A549 (cell line): Measurements from ENCODE around the gene GATB. TPM values are rescaled to one million over a fixed set of nuclear protein-coding genes. Genes with fewer than 3 reads are reported as not detected.

ENCODE experiments used
- ATAC-seq, 2 experiments: fragments of 200-7000 bp in 1 of 2; fragments of >200 bp in 1 of 2; cut with Nextera tagmentation in 1 of 2; cut with Tn5 transposase in 1 of 2; 3 replicates each; pipeline versions ENCODE4 v1.8.0 to v1.9.1; 2018 to 2020; ENCODE audit warnings: mild to moderate bottlenecking in 1 of 2, moderate library complexity in 1 of 2
- CTCF ChIA-PET: fragments of 300-600 bp; sonication (Branson Sonifier 250); formaldehyde crosslinking; extraction: SDS; loops from one replicate; lab custom pipeline; 2021; ENCODE audit warnings: antibody characterized with exemption, inconsistent platforms; lab: Yijun Ruan, JAX
- POLR2A ChIA-PET: fragments of 350-600 bp; formaldehyde crosslinking; extraction: SDS; loops from one replicate; lab custom pipeline; 2021; ENCODE audit warnings: antibody characterized with exemption, inconsistent platforms; lab: Yijun Ruan, JAX
- DNase-seq, 2 experiments: peaks; one replicate each; pipeline versions ENCODE4 v3.0.0 to v3.0.0-alpha.2; 2011 to 2016; ENCODE audit warnings: low read depth in 1 of 2, low spot score in 1 of 2
- FAIRE-seq: peaks from 2 replicates; lab custom pipeline; 2011; peaks lifted over from hg19 to GRCh38; lab: Jason Lieb, UNC
- H3K27ac ChIP-seq, 2 experiments: fragments of >200 bp; sonication (Bioruptor Twin); formaldehyde crosslinking; 3 replicates each; pipeline ENCODE4 v1.5.1; 2016 to 2017
- H3K4me1 ChIP-seq: fragments of >200 bp; sonication (Bioruptor Twin); formaldehyde crosslinking; 3 replicates; pipeline ENCODE4 v1.6.1; 2016
- H3K4me2 ChIP-seq: fragments of >200 bp; sonication (Bioruptor Twin); formaldehyde crosslinking; 3 replicates; pipeline ENCODE4 v1.6.1; 2016
- H3K4me3 ChIP-seq: fragments of >200 bp; sonication (Bioruptor Twin); formaldehyde crosslinking; 3 replicates; pipeline ENCODE4 v1.5.1; 2016
- H3K9me3 ChIP-seq: fragments of >200 bp; sonication (Bioruptor Twin); formaldehyde crosslinking; 3 replicates; pipeline ENCODE4 v1.6.1; 2016
- CBX2 ChIP-seq: fragments of 200-600 bp; sonication (generic); IDR thresholded peaks from 2 replicates; pipeline ENCODE4 v1.6.1; 2016; ENCODE audit warnings: low read depth, mild to moderate bottlenecking, borderline replicate concordance
- CHD4 ChIP-seq: fragments of 200-600 bp; sonication (generic); IDR thresholded peaks from 2 replicates; pipeline ENCODE4 v1.6.1; 2016; ENCODE audit warnings: antibody characterized with exemption, mild to moderate bottlenecking, borderline replicate concordance
- CTCF ChIP-seq: fragments of >200 bp; sonication (Bioruptor Twin); formaldehyde crosslinking; IDR thresholded peaks from 3 replicates; pipeline ENCODE4 v1.5.1; 2016
- ELK1 ChIP-seq: fragments of 150-350 bp; IDR thresholded peaks from 2 replicates; pipeline ENCODE4 v1.6.1; 2014; ENCODE audit warnings: low read depth, mild to moderate bottlenecking, low read length
- HEYL ChIP-seq: fragments of 250-450 bp; sonication (Bioruptor Pico); IDR thresholded peaks from 2 replicates; pipeline ENCODE4 v1.8.0; 2021; ENCODE audit warnings: mild to moderate bottlenecking, moderate library complexity
- HMGXB4 ChIP-seq: fragments of 250-450 bp; sonication (Bioruptor Pico); IDR thresholded peaks from 2 replicates; pipeline ENCODE4 v1.5.0; 2021; ENCODE audit warnings: mild to moderate bottlenecking, moderate library complexity, borderline replicate concordance
- HOXB5 ChIP-seq: fragments of 250-450 bp; sonication (Bioruptor Pico); IDR thresholded peaks from 2 replicates; pipeline ENCODE4 v1.5.0; 2020; ENCODE audit warnings: mild to moderate bottlenecking, moderate library complexity
- JUNB ChIP-seq: fragments of >200 bp; sonication (Bioruptor Twin); formaldehyde crosslinking; IDR thresholded peaks from 2 replicates; pipeline ENCODE4 v1.6.1; 2016
- MAFK ChIP-seq: fragments of 450-650 bp; IDR thresholded peaks from 2 replicates; pipeline ENCODE4 v1.6.1; 2014; ENCODE audit not compliant: partially characterized antibody
- MAX ChIP-seq: IDR thresholded peaks from 2 replicates; pipeline ENCODE4 v1.6.1; 2012
- NPAS2 ChIP-seq: fragments of 250-450 bp; sonication (Bioruptor Pico); IDR thresholded peaks from 2 replicates; pipeline ENCODE4 v1.8.0; 2022; ENCODE audit warnings: mild to moderate bottlenecking, moderate library complexity, borderline replicate concordance
- NR3C1 ChIP-seq: fragments of >200 bp; sonication (Bioruptor Twin); formaldehyde crosslinking; IDR thresholded peaks from 3 replicates; pipeline ENCODE4 v1.6.1; 2017
- PHF8 ChIP-seq: fragments of 200-600 bp; sonication (generic); IDR thresholded peaks from 2 replicates; pipeline ENCODE4 v1.6.1; 2016; ENCODE audit warnings: low read depth, mild to moderate bottlenecking, antibody characterized with exemption, moderate library complexity, borderline replicate concordance
- POLR2A ChIP-seq: IDR thresholded peaks from 2 replicates; pipeline ENCODE4 v1.6.1; 2012; ENCODE audit warnings: mild to moderate bottlenecking, low read length
- RFX5 ChIP-seq: fragments of 450-650 bp; IDR thresholded peaks from 2 replicates; pipeline ENCODE4 v1.7.1; 2014; ENCODE audit warnings: antibody characterized with exemption, mild to moderate bottlenecking, moderate library complexity
- RNF2 ChIP-seq: fragments of 200-600 bp; sonication (generic); IDR thresholded peaks from 2 replicates; pipeline ENCODE4 v1.6.1; 2016; ENCODE audit warnings: low read depth, mild to moderate bottlenecking, antibody characterized with exemption, moderate library complexity, borderline replicate concordance
- SMC3 ChIP-seq: fragments of >200 bp; sonication (Bioruptor Twin); formaldehyde crosslinking; IDR thresholded peaks from 3 replicates; pipeline ENCODE4 v1.6.1; 2018; ENCODE audit warnings: inconsistent platforms
- TFCP2L1 ChIP-seq: fragments of 250-450 bp; sonication (Bioruptor Pico); IDR thresholded peaks from 2 replicates; pipeline ENCODE4 v1.5.0; 2021; ENCODE audit warnings: mild to moderate bottlenecking
- TP53 ChIP-seq: fragments of 250-450 bp; sonication (Bioruptor Pico); IDR thresholded peaks from 2 replicates; pipeline ENCODE4 v1.5.0; 2021; ENCODE audit warnings: mild to moderate bottlenecking, moderate library complexity
- ZC3H11A ChIP-seq: fragments of 450-650 bp; IDR thresholded peaks from 2 replicates; pipeline ENCODE4 v1.6.1; 2014; ENCODE audit warnings: antibody characterized with exemption, mild to moderate bottlenecking
- WGBS: methylation state at CpG from one replicate; pipeline ENCODE4 v1.1.6; 2017; ENCODE audit errors: missing lambda C conversion rate; 5-methylcytosine and 5-hydroxymethylcytosine counted together
- polyA plus RNA-seq, 4 experiments: library from polyadenylated mRNA; depleted of rRNA in 3 of 4; stranded (reverse); fragments of >200 nt; fragmentation: RNase III in 1 of 4; extraction: RNeasy Plus Mini Kit Qiagen cat#74134 plus additional on column Dnase treatment in 1 of 4; gene quantifications; 2 replicates in 3 of 4; 3 replicates in 1 of 4; pipeline ENCODE4 v1.2.3, GENCODE V29; 2011 to 2017

The GATB gene
- polyA plus RNA-seq, 2 of the 4 experiments (the other 2 are of a cell fraction) = 12.1 to 17.8 TPM

- H3K4me1 ChIP-seq = no peaks in the 10 kb centered on the region
- POLR2A ChIA-PET = no interaction called here
- TF ChIP-seq JUNB (no peak), TFCP2L1 (no peak), TP53 (CRISPR knock-in tag) (no peak), HMGXB4 (CRISPR knock-in tag) (no peak), POLR2A (no peak), ELK1 (no peak), CTCF (no peak), PHF8 (no peak), MAFK (no peak), HOXB5 (CRISPR knock-in tag) (no peak), CBX2 (no peak)
- TF ChIP-seq, all 56 proteins: peak for 0
- ATAC-seq (no peak), DNase-seq (no peak), FAIRE-seq (no peak)
- no peak overlapping the region for H3K27ac ChIP-seq
- H3K9me3 ChIP-seq = no peaks in the 10 kb centered on the region
- no peak overlapping the region for H3K4me3 ChIP-seq
- no peak overlapping the region for H3K4me2 ChIP-seq
- 83% methylated on average over 9 of the region's 9 CpGs for WGBS
- CTCF ChIA-PET = no interaction called here
Measured at GRCh38 chr4:151675411-151675971, 85.3 kb downstream of the GATB start.

- H3K4me1 ChIP-seq = no peaks in the 10 kb centered on the region
- TF ChIP-seq SMC3 = no peak
- no peak for TF ChIP-seq MAX
- no peak for TF ChIP-seq HOXB5 (CRISPR knock-in tag)
- no peak for TF ChIP-seq HEYL
- TF ChIP-seq NPAS2 (CRISPR knock-in tag) = no peak
- TF ChIP-seq NR3C1 = no peak
- TF ChIP-seq RFX5 = no peak
- TF ChIP-seq, all 56 proteins: peak for 0
- ATAC-seq = no peak
- H3K4me2 ChIP-seq = no peak overlapping the region
- DNase-seq = no peak
- H3K27ac ChIP-seq = no peak overlapping the region
- WGBS = 83% methylated on average over 15 of the region's 19 CpGs
- H3K9me3 ChIP-seq = no peaks in the 10 kb centered on the region
- ChIA-PET POLR2A (no interaction called here), CTCF (no interaction called here)
- no peak overlapping the region for H3K4me3 ChIP-seq
- no peak for FAIRE-seq
Measured at GRCh38 chr4:151674804-151675391, 85.9 kb downstream of the GATB start.

GRCh38 chr4:151673908-151674520, 86.8 kb downstream of the GATB start:
- no peak overlapping the region for H3K4me3 ChIP-seq
- no peaks in the 10 kb centered on the region for H3K9me3 ChIP-seq
- no peak for FAIRE-seq
- DNase-seq = no peak
- H3K4me2 ChIP-seq = no peak overlapping the region
- H3K27ac ChIP-seq = no peak overlapping the region
- H3K4me1 ChIP-seq = no peaks in the 10 kb centered on the region
- 78% methylated on average over 12 of the region's 12 CpGs for WGBS
- no peak for ATAC-seq
- ChIA-PET POLR2A (interaction anchor here (0.7 kb wide), 1 partner anchor 26 kb away, joined by 3 read pairs; no protein-coding TSS in a partner anchor), CTCF (no interaction called here)
- TF ChIP-seq ZC3H11A = no peak
- no peak for TF ChIP-seq CHD4
- TF ChIP-seq RNF2 = no peak
